Right renal cortex interstitium (tissue), 3 donors: Measurements from ENCODE around the gene MARCO. TPM values are rescaled to one million over a fixed set of nuclear protein-coding genes. Genes with fewer than 3 reads are reported as not detected.

Experiments
- DNase-seq, 3 donors: peaks; one replicate each; pipeline ENCODE4 v3.0.0-alpha.2; 2013; ENCODE audit warnings: low read depth in 3 of 3, low spot score in 2 of 3
- polyA plus RNA-seq, 3 donors: library from polyadenylated mRNA; unstranded; fragments of 120-200 nt; gene quantifications; one replicate each; pipeline ENCODE4 v1.2.1, GENCODE V29; 2013; ENCODE audit not compliant: insufficient read length in 3 of 3

Gene MARCO
- polyA plus RNA-seq, 3 donors: 0.08 TPM; not detected in 2

DNA sequence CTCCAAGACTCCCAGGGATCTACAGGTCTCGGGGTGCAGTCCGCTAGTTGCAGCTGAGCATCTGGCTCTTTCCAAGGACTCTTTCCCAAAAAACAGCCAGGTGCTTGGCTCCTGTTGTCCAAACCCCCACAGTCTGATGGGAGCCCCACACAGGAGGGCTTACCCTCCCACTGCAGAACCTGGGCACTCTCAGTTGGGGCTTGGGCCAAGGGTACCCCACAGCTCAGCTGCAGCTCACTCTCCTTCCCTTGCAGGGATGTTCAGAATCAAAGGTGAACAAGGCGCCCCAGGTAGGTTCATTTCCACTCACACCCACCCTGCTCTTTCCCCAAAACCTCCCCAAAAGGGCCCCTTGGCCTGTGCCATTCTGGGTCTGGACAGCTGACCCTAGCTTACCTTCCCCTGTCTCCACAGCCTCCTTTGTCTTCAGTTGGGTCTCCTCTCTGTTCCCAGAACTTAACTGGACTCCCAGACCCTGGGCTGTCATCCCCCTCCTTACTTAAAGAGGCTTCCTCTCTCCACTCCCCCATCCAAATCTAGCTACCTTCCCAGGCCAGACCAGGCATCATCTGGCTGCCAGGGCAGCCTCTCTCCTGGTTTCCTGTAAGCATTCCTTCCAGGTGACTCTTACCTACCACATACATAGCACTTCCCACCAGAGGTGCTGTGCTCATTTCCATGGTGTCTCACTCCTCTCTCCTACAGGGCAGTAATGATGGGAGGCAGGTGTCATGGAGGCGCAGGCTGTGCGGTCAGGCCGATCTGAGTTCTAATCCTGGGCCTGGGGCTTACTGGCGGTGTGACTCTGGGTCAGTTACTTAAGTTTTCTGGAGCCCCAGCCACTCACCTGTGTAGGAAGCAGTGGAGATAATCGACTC is 29.5 kb downstream of the MARCO start:
- no peak for DNase-seq

DNA sequence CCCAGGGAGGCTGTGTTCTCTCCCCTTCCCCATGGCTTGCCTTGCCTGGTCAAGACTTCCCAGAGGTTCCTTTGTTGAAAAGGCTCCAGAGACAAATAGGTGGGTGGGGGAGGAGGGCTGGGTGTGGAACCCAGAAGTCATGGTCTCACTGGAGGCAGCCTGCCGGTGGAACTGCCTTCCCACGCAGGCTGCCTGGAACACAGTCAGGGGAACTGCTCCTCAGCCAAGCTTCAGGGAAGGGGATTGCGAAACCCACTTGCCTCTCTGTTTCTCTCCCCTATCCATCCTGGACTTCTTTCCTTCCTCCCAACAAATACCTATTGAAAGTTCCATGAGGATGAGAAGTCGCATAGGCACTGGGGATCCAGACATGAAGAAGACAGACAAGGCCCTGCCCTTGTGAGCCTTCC is 31.6 kb downstream of the MARCO start:
- no peak for DNase-seq

DNA sequence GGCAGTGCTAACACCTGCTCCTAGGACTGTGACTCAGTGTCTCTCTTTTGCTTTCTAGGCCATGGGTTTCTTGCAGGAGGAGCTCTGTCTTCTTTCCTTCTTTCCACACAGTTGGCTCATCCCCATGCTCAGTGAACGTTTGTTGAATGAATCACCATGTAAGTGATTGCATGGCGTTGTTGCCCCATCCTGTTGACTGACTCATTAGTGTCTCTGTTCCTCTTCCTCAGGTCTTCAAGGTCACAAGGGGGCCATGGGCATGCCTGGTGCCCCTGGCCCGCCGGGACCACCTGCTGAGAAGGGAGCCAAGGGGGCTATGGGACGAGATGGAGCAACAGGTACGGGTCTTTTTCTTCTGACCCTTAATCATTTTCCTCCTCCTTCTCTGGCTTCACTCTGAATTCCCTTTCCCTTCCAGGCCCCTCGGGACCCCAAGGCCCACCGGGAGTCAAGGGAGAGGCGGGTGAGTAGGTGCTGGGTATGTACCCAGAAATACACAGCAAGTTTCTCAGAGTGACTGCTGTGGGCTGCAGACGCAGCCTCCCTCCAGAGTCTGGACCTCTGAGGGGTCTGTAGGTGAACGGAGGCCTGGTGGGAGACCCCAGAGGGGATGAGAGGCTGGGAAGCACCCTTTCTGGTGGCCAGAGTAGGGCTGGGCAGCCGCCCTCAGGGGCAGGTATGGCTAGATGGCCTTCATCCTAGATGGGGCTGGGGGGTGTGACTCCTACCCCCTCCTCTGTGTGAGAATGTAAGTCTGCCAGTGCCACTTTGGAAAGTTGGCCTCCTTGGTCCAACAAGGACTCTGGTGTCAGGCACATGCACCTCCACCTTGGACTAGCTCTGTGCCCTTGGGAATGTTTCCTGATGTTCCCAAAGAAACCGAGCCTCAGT is 32.4 kb downstream of the MARCO start:
- no peak for DNase-seq

DNA sequence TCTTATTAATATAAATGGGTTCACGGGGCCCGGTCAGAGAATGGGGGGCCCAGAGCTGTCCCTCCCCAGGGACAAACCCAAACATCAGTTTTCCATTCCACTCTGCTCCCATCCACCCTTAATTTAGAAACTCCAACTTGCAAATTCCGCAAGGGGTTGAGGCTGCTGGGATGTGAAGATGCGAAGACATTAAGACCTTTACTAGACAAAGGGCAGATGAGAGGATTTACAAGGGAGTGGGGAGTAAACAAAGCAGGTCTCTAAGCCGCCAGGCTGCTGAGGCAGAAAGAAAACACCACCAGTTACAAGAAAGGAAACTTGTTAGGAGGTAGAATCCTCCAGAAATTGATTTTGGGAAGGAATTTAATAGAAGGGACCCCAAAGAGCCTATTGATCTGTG is 33.1 kb downstream of the MARCO start:
- DNase-seq: no peak

GRCh38 chr2:118978064-118978463 is 36.1 kb downstream of the MARCO start:
- DNase-seq: no peak

GRCh38 chr2:118979152-118979861 is 37.3 kb downstream of the MARCO start:
- no peak for DNase-seq

- no peak for DNase-seq
These were observed 38.0 kb downstream of the MARCO start for GRCh38 chr2:118980022-118980421.

GRCh38 chr2:118980573-118980972 is 38.6 kb downstream of the MARCO start:
- no peak for DNase-seq

DNA sequence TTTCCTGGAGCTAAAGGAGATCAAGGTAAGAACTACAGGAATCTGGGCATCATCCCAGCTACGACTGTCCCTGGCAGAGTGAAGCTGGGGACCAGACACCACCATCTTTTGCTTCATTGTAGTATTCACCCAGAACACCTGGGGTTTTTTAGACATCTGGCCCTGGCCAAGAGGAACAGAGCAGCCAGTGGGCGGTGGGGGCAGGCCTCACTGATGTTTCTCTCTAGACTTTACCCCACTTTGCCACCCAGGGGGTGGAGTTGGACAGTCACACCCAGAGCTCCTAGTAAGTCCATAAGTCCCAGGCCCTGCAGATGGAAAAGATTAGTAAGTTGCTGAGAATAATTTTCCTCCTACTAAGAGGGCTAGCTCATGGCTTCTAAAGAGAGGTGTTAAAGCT is 39.6 kb downstream of the MARCO start:
- DNase-seq: no peak

DNA sequence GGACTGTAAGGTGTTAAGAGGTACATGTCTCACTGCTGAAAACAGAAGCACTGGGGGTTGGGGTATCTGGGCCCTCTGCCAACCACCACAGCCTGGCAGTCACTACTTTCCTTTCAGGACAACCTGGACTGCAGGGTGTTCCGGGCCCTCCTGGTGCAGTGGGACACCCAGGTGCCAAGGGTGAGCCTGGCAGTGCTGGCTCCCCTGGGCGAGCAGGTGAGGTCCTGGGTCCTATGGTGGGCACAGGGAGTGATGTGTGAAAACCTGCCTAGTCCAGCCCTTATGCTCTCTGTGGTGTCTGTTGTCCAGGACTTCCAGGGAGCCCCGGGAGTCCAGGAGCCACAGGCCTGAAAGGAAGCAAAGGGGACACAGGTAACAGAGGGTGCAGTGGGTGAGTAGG is 40.0 kb downstream of the MARCO start:
- no peak for DNase-seq

GRCh38 chr2:118983133-118983532 is 41.1 kb downstream of the MARCO start:
- DNase-seq: no peak

GRCh38 chr2:118983915-118984314 is 41.9 kb downstream of the MARCO start:
- no peak for DNase-seq

GRCh38 chr2:118986738-118987137 is 44.7 kb downstream of the MARCO start:
- DNase-seq: no peak

- DNase-seq: no peak
These were observed 45.9 kb downstream of the MARCO start for GRCh38 chr2:118987886-118988285.

DNA sequence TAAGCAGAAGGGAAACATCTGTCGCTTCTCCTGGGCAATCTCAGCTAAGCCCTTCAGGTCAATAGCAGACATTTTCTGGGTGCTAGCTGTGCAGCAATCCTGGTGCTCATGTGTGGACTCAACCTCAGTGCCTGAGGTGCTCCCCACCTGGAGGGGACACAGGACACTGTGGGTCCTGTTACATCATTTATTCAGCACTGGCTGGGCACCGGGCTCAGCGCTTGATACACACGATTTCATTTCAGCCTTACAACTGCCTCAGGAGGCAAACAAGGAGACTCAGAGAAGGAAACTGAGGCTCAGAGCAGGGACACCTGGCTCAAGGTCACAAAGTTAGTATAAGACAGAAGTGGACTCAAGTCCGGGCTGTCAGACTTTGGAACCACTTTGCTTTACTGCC is 46.7 kb downstream of the MARCO start:
- DNase-seq: no peak

GRCh38 chr2:118989481-118989880 is 47.5 kb downstream of the MARCO start:
- DNase-seq: no peak

- DNase-seq: no peak
These were observed 49.0 kb downstream of the MARCO start for GRCh38 chr2:118990757-118991545.

- DNase-seq: no peak
These were observed 49.6 kb downstream of the MARCO start for GRCh38 chr2:118991554-118991953.

DNA sequence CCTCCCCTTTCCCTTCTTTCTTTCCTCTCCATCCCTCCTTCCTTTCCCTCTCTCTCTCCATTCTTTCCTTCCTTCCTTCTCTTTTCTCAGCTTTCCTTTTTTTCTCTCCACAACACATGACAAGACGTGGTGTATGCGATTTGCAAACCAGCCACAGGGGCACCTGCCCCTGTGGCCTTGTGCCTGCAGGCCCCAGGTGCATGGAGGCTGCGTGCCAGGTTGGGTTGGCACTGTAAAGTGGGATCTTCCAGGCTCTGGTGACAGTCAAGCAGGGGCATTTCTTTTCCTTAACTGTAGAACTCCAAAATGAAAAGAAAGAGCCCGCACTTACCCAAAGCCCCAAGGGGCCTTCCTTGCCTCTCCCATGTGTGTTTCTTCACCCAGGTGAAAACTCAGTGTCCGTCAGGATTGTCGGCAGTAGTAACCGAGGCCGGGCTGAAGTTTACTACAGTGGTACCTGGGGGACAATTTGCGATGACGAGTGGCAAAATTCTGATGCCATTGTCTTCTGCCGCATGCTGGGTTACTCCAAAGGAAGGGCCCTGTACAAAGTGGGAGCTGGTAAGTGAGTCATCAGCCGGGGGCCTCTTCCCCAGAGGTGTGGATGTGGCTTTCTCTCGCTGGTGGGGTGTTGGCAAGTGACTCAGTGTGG is 50.9 kb downstream of the MARCO start:
- DNase-seq: no peak

DNA sequence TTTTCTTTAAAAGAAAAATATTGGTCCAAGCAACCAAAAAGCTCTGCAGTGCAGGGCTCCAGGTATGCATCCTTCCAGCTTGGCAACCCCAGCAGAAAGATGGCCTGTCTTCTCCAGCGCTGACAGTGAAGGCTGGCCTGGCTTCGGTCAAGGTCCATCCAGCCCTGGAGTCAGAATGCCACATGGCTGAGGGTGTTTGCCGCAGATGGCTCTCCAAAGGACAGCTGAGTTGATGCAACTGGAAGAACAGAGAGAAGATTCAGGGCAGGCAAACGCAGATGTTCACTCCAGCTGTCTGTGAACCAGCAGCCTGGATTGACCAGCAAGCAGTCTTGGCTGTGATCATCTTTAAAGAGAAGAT is 51.4 kb downstream of the MARCO start:
- DNase-seq: no peak
